ENCODE data around the gene F10.

Gene F10

GRCh38 chr13:113190181-113190580 is 67.6 kb downstream of the F10 start:
- H3K36me3 Mint-ChIP-seq (ENCODE audit: low read depth) = peaks cover 54% of the 10 kb centered on the region

GRCh38 chr13:113192279-113192678 is 69.7 kb downstream of the F10 start:
- Mint-ChIP-seq H3K4me1 (peaks cover 8% of the 10 kb centered on the region), H3K9me3 (no peaks in the 10 kb centered on the region), H3K36me3 (ENCODE audit: low read depth) (peaks cover 55% of the 10 kb centered on the region), H3K4me3 (no peak overlapping the region), H3K27ac (no peak overlapping the region), H3K27me3 (ENCODE audit: low read depth) (no peaks in the 10 kb centered on the region)
- no peak for TF ChIP-seq CTCF (IDR thresholded peaks at IDR 0.05; ENCODE audit: unreplicated experiment in 3 of 3)

More at GRCh38 chr13:113190181-113190580, 67.6 kb downstream of the F10 start:
- Mint-ChIP-seq H3K27me3 (ENCODE audit: low read depth) (no peaks in the 10 kb centered on the region), H3K9me3 (no peaks in the 10 kb centered on the region), H3K4me1 (no peaks in the 10 kb centered on the region), H3K4me3 (no peak overlapping the region), H3K27ac (no peak overlapping the region)
- TF ChIP-seq CTCF (IDR thresholded peaks at IDR 0.05; ENCODE audit: unreplicated experiment in 3 of 3) = no peak

- H3K27ac Mint-ChIP-seq = no peak overlapping the region
- H3K4me3 Mint-ChIP-seq = no peak overlapping the region
- peaks cover 14% of the 10 kb centered on the region for H3K4me1 Mint-ChIP-seq
- H3K27me3 Mint-ChIP-seq (ENCODE audit: low read depth) = no peaks in the 10 kb centered on the region
- no peak for TF ChIP-seq CTCF (IDR thresholded peaks at IDR 0.05; ENCODE audit: unreplicated experiment in 3 of 3)
- peaks cover 55% of the 10 kb centered on the region for H3K36me3 Mint-ChIP-seq (ENCODE audit: low read depth)
- H3K9me3 Mint-ChIP-seq = no peaks in the 10 kb centered on the region
Observed at GRCh38 chr13:113192902-113193301, 70.3 kb downstream of the F10 start.

- TF ChIP-seq CTCF (IDR thresholded peaks at IDR 0.05; ENCODE audit: unreplicated experiment in 3 of 3) = no peak
- Mint-ChIP-seq H3K4me3 (no peak overlapping the region), H3K27me3 (ENCODE audit: low read depth) (no peaks in the 10 kb centered on the region), H3K27ac (no peak overlapping the region), H3K9me3 (no peaks in the 10 kb centered on the region), H3K4me1 (peaks cover 16% of the 10 kb centered on the region), H3K36me3 (ENCODE audit: low read depth) (peaks cover 41% of the 10 kb centered on the region)
Observed at GRCh38 chr13:113195360-113195759, 72.8 kb downstream of the F10 start.

- peaks cover 16% of the 10 kb centered on the region for H3K4me1 Mint-ChIP-seq
- no peaks in the 10 kb centered on the region for H3K27me3 Mint-ChIP-seq (ENCODE audit: low read depth)
- peak overlapping the region in 1 of 3 experiments; percentile 34 for H3K4me3 Mint-ChIP-seq
- TF ChIP-seq CTCF (IDR thresholded peaks at IDR 0.05; ENCODE audit: unreplicated experiment in 3 of 3) = no peak
- H3K27ac Mint-ChIP-seq = peak overlapping the region; percentile 37 to 80 (median 71)
- no peaks in the 10 kb centered on the region for H3K9me3 Mint-ChIP-seq
- H3K36me3 Mint-ChIP-seq (ENCODE audit: low read depth) = peaks cover 38% of the 10 kb centered on the region
Observed at GRCh38 chr13:113196970-113197737, 74.6 kb downstream of the F10 start.
